ENCODE data around the gene TMEM198. TPM values are rescaled to one million over a fixed set of nuclear protein-coding genes. Genes with fewer than 3 reads are reported as not detected.

TMEM198 gene
- total RNA-seq, 2 donors from 2014 or later = 3.3 to 5.7 TPM

DNA sequence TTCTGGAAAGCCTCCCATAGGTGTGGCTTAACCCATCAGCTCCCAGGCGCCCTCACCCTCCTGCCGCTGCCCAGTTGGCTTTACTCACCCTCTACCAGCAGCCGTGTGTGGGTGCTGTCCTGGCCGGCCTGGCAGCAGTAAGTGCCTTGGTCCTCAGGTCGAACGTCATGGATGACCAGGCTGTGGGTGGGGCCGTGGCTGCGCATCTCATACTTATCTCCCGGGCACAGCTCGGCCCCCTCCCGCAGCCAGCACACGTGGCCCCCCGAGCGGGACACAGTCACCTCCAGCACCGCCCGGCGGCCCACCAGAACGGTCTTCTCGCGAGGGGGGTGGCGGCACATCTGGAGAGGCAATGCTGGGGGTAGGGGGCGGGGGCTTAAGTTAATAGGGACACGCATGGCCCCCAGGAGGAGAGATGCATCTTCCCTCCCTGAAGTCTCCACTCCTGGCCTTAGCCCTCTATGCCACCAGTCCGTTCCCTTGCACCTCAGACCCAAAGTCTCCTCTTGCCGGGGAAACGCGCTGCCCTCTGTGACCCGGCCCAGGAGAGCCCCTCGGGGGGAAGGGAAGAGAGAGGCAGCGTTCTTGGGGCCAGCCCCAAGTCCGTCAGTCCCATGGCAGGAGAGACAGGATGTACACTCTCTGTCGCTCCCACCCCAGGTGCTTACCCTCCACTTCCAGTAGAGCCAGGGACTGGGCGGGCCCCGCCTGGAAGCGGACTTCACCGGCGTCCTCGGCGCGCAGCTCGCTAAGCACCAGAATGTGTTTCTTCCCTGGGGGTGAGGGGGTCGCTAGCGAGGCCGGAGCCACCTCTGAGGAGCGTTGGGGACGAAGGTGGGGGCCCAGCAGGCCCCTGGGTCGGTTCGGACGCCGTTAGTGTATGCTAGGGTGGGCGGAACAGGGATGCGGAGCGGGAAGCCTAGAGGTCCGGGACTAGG lies 7.9 kb downstream of the TMEM198 start:
- TF ChIP-seq, protein P1, sequence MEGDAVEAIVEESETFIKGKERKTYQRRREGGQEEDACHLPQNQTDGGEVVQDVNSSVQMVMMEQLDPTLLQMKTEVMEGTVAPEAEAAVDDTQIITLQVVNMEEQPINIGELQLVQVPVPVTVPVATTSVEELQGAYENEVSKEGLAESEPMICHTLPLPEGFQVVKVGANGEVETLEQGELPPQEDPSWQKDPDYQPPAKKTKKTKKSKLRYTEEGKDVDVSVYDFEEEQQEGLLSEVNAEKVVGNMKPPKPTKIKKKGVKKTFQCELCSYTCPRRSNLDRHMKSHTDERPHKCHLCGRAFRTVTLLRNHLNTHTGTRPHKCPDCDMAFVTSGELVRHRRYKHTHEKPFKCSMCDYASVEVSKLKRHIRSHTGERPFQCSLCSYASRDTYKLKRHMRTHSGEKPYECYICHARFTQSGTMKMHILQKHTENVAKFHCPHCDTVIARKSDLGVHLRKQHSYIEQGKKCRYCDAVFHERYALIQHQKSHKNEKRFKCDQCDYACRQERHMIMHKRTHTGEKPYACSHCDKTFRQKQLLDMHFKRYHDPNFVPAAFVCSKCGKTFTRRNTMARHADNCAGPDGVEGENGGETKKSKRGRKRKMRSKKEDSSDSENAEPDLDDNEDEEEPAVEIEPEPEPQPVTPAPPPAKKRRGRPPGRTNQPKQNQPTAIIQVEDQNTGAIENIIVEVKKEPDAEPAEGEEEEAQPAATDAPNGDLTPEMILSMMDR (IDR thresholded peaks at IDR 0.05) = no peak
- TF ChIP-seq POLR2A (IDR thresholded peaks at IDR 0.05) = no peak
- intact Hi-C loops (cut with DNase I) = no loop called here
- H3K36me3 ChIP-seq (replicated peaks in 1 of 2; ENCODE audit: insufficient read depth in 1 of 2, low read depth in 2 of 2) = no peaks in the 10 kb centered on the region
- 16 to 17% methylated on average over 16 to 51 of the region's 54 CpGs for WGBS, 2 donors
- DNase-seq = peak in 2 of 4 donors; percentile 27 to 32
- H3K4me1 ChIP-seq = peaks cover 18% of the 10 kb centered on the region
- ATAC-seq = peak; percentile 7
- H3K9me3 ChIP-seq = no peaks in the 10 kb centered on the region
- H3K27ac ChIP-seq = peak overlapping the region in 3 of 4 donors; percentile 6 to 77 (median 52)
- H3K4me3 ChIP-seq = no peak overlapping the region
- no peaks in the 10 kb centered on the region for H3K27me3 ChIP-seq

DNA sequence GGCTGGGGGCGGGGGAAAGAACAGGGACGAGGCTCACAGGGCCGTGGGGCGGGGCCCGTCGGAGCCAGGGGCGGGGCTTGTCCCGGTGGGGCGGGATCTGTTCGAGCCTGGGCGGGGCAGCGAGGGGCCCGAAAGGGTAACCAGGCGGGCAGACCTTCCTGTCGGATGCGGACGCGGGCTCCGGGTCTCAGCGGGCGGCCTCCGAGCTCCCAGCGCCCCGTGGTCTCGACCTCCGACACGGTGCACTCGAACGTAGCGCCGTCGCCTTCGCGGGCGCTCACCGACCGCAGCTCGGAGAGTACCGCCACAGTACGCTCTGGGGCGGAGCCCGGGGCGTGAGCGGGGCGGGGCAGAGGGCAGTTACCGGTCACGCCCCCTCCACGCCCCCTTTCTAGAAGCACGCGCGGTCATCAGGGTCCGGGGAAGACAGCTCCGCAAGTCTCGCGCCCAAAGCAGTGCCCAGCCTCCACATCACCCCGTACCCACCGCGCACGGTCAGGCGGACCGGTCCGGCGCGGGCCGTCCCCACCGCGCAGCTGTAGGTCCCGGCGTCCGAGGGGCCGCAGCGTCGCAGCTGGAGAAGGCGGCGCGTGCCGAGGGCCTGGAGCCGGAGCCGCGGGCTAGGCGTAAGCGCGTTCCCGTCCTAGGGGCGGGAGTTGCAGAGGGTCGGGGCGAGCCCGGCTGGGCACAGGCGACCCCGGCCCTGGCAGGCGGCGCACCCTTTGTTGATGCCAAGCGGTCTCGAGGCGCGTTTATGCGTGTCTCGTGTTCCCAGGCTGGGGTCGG lies 8.7 kb downstream of the TMEM198 start:
- Histone ChIP-seq H3K27me3 (no peaks in the 10 kb centered on the region), H3K9me3 (no peaks in the 10 kb centered on the region), H3K36me3 (replicated peaks in 1 of 2; ENCODE audit: insufficient read depth in 1 of 2, low read depth in 2 of 2) (no peaks in the 10 kb centered on the region), H3K27ac (peak overlapping the region in 3 of 4 donors; percentile 6 to 77 (median 52)), H3K4me1 (peaks cover 18% of the 10 kb centered on the region), H3K4me3 (peak overlapping the region; percentile 30 to 44)
- 1% methylated on average over 15 to 95 of the region's 99 CpGs for WGBS, 2 donors
- ATAC-seq = peak; percentile 95
- intact Hi-C loops (cut with DNase I) = no loop called here
- peak; percentile 88 to 94 (median 90) for DNase-seq
- peak in 1 of 3 donors; percentile 48 for TF ChIP-seq POLR2A (IDR thresholded peaks at IDR 0.05)
- TF ChIP-seq, protein P1 (IDR thresholded peaks at IDR 0.05) = no peak

DNA sequence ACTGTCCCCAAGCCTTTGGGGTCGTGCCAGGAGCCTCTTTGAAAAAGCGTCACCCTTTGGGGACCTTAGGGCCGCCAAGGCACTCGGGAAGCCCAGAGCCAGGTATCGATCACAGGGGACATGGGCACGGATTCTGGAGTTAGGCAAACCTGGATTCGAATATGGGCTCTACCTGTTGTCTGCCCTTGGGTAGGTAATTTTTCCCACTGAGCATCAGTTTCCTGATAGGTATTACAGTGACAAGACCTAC lies 9.3 kb downstream of the TMEM198 start:
- Histone ChIP-seq H3K4me1 (peaks cover 20% of the 10 kb centered on the region), H3K27me3 (no peaks in the 10 kb centered on the region), H3K36me3 (replicated peaks in 1 of 2; ENCODE audit: insufficient read depth in 1 of 2, low read depth in 2 of 2) (no peaks in the 10 kb centered on the region), H3K27ac (no peak overlapping the region), H3K9me3 (no peaks in the 10 kb centered on the region), H3K4me3 (peak overlapping the region in 1 of 2 donors; percentile 30)
- peak in 1 of 4 donors; percentile 37 for DNase-seq
- intact Hi-C loops (cut with DNase I) = no loop called here
- TF ChIP-seq, protein P1 (IDR thresholded peaks at IDR 0.05) = no peak
- no peak for TF ChIP-seq POLR2A (IDR thresholded peaks at IDR 0.05)
- ATAC-seq = no peak
- WGBS, 2 donors = 12 to 40% methylated on average over 1 to 7 of the region's 7 CpGs

DNA sequence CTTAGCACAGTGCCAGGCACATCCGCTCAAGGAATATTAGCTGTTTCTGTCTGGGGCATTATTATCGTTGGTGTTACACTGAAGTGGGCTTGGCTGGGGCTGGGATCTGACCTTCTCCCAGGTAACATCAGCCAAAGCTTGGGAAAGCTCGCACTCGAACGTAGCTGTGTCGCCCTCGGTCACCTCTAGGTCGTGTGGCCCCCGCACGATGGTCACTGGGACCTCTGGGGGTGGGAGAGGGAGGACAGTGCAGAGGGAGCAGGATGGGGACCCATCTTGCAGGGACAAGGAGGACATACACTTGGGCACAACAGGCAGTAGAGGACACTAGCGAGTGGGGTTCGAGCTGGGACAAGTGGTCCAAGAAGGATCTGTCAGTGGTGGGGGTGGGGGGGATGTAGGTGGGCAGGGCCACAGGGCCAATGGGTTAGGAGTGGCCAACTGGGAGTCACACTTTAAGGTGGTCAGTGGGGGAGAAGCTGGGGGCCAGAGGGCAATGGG lies 9.7 kb downstream of the TMEM198 start:
- Histone ChIP-seq H3K27me3 (no peaks in the 10 kb centered on the region), H3K27ac (no peak overlapping the region), H3K4me3 (no peak overlapping the region), H3K36me3 (replicated peaks in 1 of 2; ENCODE audit: insufficient read depth in 1 of 2, low read depth in 2 of 2) (no peaks in the 10 kb centered on the region), H3K4me1 (peaks cover 25% of the 10 kb centered on the region), H3K9me3 (no peaks in the 10 kb centered on the region)
- DNase-seq (no peak), ATAC-seq (no peak)
- intact Hi-C loops (cut with DNase I) = no loop called here
- TF ChIP-seq POLR2A (IDR thresholded peaks at IDR 0.05) = no peak
- TF ChIP-seq, protein P1 (IDR thresholded peaks at IDR 0.05) = no peak
- 70 to 74% methylated on average over 12 of the region's 12 CpGs for WGBS, 2 donors
